ENCODE data around the gene ENTPD2.

DNA sequence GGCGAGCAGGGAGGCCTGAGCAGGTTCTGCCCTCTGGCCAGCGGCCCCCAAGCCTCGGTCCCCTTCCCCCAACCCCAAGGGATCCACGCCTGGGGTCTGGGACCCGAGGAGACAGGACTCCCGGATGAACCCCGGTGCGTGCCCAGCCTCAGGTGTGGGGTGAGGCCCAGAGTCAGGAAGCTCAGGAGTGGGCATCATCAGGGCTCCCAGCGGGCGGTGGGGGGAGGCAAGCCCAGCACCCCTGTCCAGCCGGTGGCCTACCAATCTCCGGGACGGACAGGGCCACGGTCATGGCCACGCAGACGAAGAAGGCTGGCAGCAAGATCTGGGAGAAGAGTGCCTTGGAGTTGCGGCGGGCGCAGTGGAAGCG, 40.3 kb downstream of the ENTPD2 start:
- no peak for TF ChIP-seq POLR2AphosphoS5 (IDR thresholded peaks at IDR 0.05)
- TF ChIP-seq EP300 (IDR thresholded peaks at IDR 0.05; ENCODE audit: low read depth): no peak
- TF ChIP-seq, protein P1, sequence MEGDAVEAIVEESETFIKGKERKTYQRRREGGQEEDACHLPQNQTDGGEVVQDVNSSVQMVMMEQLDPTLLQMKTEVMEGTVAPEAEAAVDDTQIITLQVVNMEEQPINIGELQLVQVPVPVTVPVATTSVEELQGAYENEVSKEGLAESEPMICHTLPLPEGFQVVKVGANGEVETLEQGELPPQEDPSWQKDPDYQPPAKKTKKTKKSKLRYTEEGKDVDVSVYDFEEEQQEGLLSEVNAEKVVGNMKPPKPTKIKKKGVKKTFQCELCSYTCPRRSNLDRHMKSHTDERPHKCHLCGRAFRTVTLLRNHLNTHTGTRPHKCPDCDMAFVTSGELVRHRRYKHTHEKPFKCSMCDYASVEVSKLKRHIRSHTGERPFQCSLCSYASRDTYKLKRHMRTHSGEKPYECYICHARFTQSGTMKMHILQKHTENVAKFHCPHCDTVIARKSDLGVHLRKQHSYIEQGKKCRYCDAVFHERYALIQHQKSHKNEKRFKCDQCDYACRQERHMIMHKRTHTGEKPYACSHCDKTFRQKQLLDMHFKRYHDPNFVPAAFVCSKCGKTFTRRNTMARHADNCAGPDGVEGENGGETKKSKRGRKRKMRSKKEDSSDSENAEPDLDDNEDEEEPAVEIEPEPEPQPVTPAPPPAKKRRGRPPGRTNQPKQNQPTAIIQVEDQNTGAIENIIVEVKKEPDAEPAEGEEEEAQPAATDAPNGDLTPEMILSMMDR (IDR thresholded peaks at IDR 0.05): no peak

All from transverse colon (tissue), 4 donors.